K562 (cell line): ENCODE data around the gene TFAP2D.

Experiments
- BRCA1 ChIP-seq, 2 experiments: fragments of 450-650 bp in 1 of 2; sonication (generic) in 1 of 2; formaldehyde crosslinking in 1 of 2; IDR thresholded peaks; 2 replicates each; pipeline versions ENCODE4 v1.5.0 to v1.6.1; 2017 to 2020; ENCODE audit warnings: mild to moderate bottlenecking in 1 of 2, missing genetic modification reagents in 1 of 2
- CHD2 ChIP-seq: IDR thresholded peaks from 2 replicates; pipeline ENCODE4 v1.6.1; 2011; ENCODE audit warnings: low read depth, low read length
- HNRNPK ChIP-seq: fragments of 200-400 bp; formaldehyde crosslinking; IDR thresholded peaks from one replicate; pipeline ENCODE4 v1.6.1; 2018; ENCODE audit warnings: mild to moderate bottlenecking, low read depth, low read length; ENCODE audit not compliant: poor library complexity, severe bottlenecking
- NEUROD1 ChIP-seq: fragments of 150-350 bp; IDR thresholded peaks from 2 replicates; pipeline ENCODE4 v1.6.1; 2014; ENCODE audit warnings: borderline replicate concordance, low read length, low read depth; ENCODE audit not compliant: partially characterized antibody
- NFIC ChIP-seq: fragments of 450-650 bp; IDR thresholded peaks from 2 replicates; pipeline ENCODE4 v1.6.1; 2017; ENCODE audit warnings: mild to moderate bottlenecking, inconsistent platforms
- POLR2A ChIP-seq: fragments of 450-650 bp; conservative IDR thresholded peaks from 2 replicates; pipeline ENCODE4 v1.6.1; 2016
- POLR2AphosphoS5 ChIP-seq: IDR thresholded peaks from 2 replicates; pipeline ENCODE4 v1.6.1; 2011; ENCODE audit warnings: mild to moderate bottlenecking, low read depth, low read length, moderate library complexity; ENCODE audit not compliant: control insufficient read depth, insufficient read depth
- REST ChIP-seq, 2 experiments: fragments of 450-650 bp; formaldehyde crosslinking in 1 of 2; IDR thresholded peaks; 2 replicates each; pipeline versions ENCODE4 v1.4.0 to v1.6.1; 2014 to 2020; ENCODE audit warnings: mild to moderate bottlenecking in 2 of 2, borderline replicate concordance in 1 of 2, low read depth in 1 of 2
- SRSF9 ChIP-seq: fragments of 200-400 bp; formaldehyde crosslinking; IDR thresholded peaks from 2 replicates; pipeline ENCODE4 v1.6.1; 2017; ENCODE audit warnings: low read depth, low read length, borderline replicate concordance
- TAF1 ChIP-seq: IDR thresholded peaks from 2 replicates; pipeline ENCODE4 v1.6.1; 2011; ENCODE audit warnings: mild to moderate bottlenecking, low read length, moderate library complexity; ENCODE audit not compliant: insufficient read depth, control insufficient read depth, severe bottlenecking; ENCODE audit errors: extremely low read depth
- TAF9B ChIP-seq: fragments of 450-650 bp; IDR thresholded peaks from 2 replicates; pipeline ENCODE4 v1.6.1; 2018; ENCODE audit warnings: mild to moderate bottlenecking; ENCODE audit not compliant: partially characterized antibody
- ZNF639 ChIP-seq, 2 experiments: fragments of 200-800 bp in 1 of 2; sonication (Bioruptor generic) in 1 of 2; sonication (generic) in 1 of 2; formaldehyde crosslinking in 1 of 2; IDR thresholded peaks in 1 of 2; conservative IDR thresholded peaks in 1 of 2; 2 replicates each; pipeline versions ENCODE4 v1.5.0 to v1.6.1; 2016 to 2020; ENCODE audit warnings: missing compliant biosample characterization in 1 of 2, missing genetic modification characterization in 1 of 2, missing genetic modification reagents in 1 of 2
- ZNF778 ChIP-seq: fragments of 450-650 bp; formaldehyde crosslinking; IDR thresholded peaks from 2 replicates; pipeline ENCODE4 v1.4.0; 2020; ENCODE audit warnings: mild to moderate bottlenecking, moderate library complexity

GRCh38 chr6:50792771-50793170 lies 79.4 kb downstream of the TFAP2D start:
- TF ChIP-seq SRSF9 (no peak), NEUROD1 (no peak), ZNF639 (CRISPR knock-in tag; conservative IDR thresholded peaks at IDR 0.05 in 1 of 2, IDR thresholded peaks at IDR 0.05 in 1 of 2) (no peak), REST (IDR thresholded peaks at IDR 0.05; ENCODE audit: borderline replicate concordance) (no peak), REST (CRISPR knock-in tag; IDR thresholded peaks at IDR 0.05; ENCODE audit: low read depth) (no peak), CHD2 (no peak), BRCA1 (IDR thresholded peaks at IDR 0.05) (no peak), BRCA1 (CRISPR knock-in tag; IDR thresholded peaks at IDR 0.05) (no peak), HNRNPK (no peak), NFIC (no peak), ZNF778 (CRISPR knock-in tag) (no peak), POLR2A (no peak), POLR2AphosphoS5 (no peak), TAF9B (no peak), TAF1 (no peak)
